GM15510 (cell line): ENCODE measurements around the gene PUS3.

Experiments used
- POLR2A ChIP-seq: IDR thresholded peaks from 3 replicates; pipeline ENCODE4 v1.6.1; 2011; ENCODE audit warnings: borderline replicate concordance; ENCODE audit not compliant: insufficient read length; ENCODE audit errors: extremely low read depth

The PUS3 gene

DNA sequence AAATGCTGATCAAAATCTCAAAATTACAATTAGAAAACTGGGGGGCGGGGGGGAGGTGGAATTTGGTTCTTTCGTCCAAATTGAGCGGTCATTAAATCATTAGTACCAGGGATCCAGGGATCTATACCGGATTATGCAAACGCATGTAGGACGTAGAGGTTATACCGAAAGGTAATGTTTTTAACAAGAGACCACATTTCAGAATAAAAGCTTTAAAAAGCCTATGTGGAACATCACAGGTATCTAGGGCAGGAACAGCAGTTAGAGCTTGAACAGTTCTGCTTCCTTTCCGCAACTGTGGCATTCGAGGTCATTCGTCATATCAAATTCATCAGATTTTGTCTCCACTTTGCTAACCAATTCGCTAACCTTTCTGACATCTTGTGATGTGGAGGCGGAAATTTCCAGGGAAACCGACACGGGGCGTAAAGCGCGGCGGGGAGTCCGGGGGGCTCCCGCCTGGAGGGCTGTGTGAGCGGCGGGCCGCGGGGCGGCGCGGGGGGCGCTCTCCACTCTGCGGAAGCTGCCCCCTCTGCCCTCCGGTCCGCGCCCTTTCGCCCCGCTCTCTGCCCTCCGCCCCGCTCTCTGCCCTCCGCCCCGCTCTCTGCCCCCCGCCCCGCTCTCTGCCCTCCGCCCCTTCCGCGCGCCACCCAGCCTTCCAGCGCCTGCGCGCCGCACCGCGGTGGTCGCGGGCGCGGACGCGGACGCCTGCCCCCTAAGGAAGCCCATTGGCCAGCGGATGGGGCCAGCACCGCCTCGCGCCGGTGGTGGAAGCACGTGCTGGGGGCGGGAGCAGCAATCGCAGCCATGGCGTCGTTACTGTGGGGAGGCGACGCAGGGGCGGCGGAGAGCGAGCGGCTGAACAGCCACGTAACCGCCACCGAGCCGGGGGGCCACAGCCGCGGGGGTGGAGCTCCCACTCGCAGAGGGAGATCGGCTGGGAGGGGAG, 979 bp upstream of the PUS3 start, which contains the start of gene DDX25:
TSS of gene DDX25 (plus strand) at position 798 of the 949 bp plus-strand sequence. CDS start at position 808, 10 bp downstream.
- TF ChIP-seq POLR2A: no peak

DNA sequence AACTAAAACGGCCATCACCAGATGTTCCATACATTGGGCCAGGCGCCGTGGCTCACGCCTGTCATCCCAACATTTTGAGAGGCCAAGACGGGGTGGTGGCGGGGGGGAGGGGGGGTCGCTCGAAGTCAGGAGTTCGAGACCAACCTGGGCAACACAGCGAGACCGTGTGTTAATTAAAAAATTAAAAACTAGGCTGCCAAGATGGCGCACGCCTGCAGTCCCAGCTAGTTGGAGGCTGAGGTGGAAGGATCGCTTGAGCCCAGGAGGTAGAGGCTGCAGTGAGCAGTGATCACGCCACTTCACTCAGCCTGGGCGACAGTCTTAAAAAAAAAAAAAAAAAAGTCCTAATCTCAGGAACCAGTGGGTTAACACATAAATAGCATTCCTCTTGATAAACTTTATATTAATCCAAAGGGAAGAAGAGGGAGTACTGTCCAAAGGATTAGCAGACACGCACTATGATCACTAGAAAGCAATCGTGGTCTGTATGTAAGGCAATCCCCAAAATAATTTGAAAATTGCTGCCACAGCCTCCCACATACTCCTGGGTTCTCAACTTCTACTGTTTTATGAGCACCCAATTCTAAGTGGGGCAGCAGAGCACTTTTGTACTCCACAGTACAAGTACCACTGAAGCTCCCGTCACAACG, 604 bp downstream of the PUS3 start:
- TF ChIP-seq POLR2A: no peak

DNA sequence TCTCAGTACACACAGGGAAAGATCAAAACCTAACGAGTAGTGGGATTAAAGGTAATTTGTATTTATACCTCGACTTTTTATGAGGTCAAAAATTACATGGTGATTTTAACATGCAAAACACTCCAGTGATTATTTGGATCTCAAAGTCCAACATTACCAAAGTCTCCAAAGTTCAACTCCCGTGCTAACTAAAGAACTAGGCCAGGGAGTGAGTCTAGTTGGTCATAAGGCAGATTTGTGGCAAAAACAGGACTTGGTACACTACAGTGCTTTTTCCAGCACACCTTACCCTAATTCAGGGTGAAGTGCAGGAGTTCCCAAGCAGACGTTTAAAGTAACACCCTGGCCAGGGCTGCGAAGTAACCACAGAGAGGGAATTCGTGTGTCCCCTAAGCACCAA, 1.1 kb downstream of the PUS3 start:
- TF ChIP-seq POLR2A: no peak

DNA sequence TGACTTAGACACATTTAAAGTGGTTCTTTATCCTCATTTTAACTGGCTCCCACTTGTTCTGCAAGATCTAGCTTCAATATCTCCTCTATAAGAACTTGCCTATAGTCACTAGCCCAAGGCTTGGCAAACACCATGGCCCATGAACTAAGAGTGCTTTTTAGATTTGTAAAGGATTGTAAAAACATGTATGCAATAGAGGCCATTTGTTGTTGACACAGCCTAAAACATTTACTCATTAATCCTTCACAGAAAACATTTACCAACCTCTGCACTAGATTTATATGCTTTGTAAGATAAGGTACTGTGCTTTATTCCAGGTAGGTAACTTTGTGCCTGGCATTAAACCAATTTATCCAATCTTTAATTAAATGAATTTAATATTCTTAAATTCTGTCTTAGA, 10.0 kb downstream of the PUS3 start:
- no peak for TF ChIP-seq POLR2A

DNA sequence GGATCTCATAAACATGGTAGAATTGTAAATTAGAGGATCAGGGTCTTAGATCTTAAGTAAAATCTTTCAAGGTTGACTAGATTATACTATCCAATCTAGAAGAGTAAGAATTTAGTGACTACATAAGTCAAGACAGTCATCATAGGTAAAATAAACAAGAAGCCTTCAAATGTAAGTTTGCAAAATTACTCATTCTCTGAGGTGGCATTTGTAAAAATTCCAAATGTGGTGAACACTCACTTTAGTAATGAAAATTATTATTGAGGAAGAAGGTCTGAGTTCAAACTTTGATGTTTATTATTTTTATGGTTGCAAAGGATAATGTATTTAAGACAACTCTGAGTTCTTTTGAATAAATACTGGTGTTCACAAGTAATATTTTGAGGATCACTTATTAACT, 10.9 kb downstream of the PUS3 start:
- TF ChIP-seq POLR2A: no peak

DNA sequence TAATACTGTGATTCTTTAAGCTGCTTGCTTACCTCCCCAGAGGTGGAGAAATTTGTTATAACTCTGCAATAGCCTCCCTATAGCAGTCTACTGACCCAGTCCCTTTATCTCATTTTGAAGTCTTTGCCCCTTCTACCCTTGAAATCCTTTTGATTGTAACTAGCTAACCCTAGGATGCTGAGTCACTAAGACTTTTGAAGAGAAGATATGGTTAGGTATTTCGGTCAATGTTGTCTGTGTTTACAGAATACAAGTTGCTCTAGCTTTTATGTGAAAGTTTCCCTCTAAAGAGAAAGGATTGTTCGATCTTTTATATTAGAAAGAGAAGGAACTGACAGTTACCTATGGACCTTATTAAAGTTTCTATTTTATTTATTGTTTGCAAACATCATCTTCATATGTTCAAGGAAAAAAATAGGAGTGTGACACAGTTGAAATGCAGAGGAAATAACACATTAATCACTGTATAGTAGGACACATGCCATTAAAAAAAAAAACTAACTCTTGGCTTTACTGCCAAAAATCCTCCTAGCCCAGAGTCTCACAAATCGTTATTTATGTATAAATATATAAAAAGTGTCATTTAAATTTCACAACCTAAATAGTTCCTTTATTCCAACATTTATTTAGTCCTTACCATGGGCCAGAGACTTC, 12.4 kb downstream of the PUS3 start:
- no peak for TF ChIP-seq POLR2A

DNA sequence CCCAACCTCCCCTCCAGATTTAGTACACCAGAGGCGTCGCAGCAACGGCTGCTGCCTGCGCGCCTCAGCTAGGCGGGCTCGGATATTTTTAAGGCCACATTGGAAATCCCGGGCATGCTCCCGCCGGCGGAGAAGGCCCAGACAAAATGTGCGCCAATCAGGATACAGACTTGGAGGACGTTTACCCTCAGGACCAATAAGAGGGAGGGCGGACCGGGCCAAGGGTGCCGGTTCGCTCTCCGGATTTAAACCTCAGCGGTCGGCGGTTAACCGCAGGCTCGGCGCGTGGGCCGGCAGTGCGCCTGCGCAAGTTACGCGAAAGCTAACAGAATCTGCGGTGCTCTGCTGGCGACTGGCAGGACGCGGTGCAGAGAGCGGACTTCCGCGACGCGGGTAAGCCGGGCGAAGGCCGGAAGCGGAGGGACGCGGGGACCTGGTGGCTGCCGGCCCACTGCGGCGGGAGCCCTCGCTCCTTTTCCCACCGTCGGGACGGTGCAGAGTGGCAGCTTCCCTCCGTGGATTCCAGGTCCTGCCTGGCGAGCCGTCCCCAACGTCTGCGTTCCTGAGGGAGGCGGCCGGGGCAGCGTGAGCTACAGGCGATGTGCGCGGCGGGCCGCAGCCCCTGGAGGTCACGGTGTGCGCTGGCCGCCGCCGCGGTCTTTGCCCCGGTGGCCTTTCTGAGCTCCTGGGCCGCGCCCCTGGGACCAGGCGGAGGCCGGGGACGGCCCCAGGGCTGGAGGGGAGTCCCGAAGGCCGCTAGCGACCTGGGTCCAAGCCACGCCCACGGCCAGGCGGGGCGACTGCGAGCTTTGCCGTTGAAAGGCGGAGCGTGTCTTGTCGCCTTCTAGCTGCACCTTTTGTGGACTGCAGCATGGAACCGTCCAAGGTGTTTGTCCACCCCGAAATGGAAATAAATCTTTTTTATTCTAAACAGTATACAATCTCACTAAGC, 15.4 kb downstream of the PUS3 start, which contains the start of gene HYLS1:
TSS of gene HYLS1 (plus strand) at position 296 of the 952 bp plus-strand sequence. CDS start 11,701 bp downstream, outside the sequence.
- TF ChIP-seq POLR2A: peak; percentile 76

DNA sequence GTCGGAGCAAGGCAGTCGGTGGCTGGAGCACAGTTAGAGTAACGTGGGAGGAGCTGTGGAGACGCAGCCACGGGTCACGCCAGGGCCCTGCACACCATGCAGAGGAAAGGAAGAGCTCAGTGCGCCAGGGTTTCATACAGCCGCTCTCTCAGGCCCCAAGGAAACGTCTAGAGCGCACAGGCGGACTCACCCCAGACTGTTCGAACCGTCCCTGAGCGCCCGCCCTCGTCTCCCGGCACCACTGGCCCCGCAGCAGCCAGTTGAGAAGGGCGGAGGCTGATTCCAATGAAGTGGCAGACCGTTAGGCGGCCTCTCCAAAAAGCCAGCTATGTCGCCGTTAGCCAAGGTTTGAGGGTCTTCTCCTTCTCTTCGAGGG, 16.0 kb downstream of the PUS3 start:
- TF ChIP-seq POLR2A: peak; percentile 50

DNA sequence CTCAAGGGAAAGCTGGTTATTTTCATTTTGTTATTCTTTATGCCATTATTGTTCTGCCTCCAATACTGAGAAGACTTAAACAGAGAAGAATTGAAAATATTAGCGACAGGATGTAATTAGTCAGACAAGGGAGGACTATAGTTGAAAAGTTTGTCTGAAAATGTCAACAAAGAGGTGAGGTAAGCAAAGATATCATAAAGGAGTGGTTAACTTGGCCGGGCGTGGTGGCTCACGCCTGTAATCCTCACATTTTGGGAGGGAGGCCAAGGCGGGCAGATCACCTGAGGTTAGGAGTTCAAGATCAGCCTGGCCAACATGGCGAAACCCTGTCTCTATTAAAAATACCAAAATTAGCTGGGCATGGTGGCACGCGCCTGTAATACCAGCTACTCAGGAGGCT, 19.6 kb downstream of the PUS3 start:
- TF ChIP-seq POLR2A: no peak

DNA sequence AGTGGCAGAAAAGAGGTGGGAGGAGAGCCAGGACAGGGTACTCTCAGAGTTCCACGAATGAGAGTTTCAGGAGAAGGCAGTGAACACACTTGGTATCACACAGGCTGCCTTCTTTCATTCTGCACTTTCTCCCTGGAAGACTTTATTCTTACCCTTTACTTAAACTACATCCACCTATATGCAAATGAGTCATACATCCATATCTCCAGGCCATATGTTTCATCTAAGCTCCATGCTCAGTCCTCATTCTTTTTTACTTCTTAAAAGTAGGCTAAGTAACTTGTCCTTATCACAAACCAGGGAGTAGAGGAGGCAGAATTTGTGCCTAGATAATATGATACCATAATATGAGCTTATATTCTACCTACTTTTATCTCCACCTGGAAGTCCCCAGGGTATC, 21.7 kb downstream of the PUS3 start:
- no peak for TF ChIP-seq POLR2A

DNA sequence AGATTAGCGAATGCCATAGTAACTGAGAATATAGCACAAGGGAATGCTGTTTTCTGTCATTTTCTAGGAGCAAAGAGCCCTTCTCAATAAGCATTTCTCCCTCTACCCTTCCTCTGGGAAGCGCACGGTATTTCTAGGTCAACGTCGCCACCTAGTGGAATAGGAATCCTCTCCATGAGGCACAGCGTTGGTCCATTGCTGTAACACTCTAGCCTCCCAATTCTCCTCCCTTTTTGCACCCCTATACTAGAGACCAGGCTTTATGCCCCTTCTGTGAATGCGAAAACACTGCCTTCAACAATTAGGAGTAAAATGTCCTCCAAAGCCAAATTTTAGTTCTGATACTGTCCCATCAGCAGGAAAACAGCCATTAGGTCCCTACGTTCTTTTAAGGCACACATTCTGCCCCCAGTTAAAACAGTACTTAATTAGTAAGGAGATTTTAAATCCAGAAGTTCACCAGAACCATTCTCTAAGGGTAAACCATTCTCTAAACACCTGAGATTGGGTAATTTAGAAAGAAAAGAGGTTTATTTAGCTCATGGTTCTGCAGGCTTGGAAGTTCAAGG, 28.4 kb downstream of the PUS3 start:
- TF ChIP-seq POLR2A: no peak

DNA sequence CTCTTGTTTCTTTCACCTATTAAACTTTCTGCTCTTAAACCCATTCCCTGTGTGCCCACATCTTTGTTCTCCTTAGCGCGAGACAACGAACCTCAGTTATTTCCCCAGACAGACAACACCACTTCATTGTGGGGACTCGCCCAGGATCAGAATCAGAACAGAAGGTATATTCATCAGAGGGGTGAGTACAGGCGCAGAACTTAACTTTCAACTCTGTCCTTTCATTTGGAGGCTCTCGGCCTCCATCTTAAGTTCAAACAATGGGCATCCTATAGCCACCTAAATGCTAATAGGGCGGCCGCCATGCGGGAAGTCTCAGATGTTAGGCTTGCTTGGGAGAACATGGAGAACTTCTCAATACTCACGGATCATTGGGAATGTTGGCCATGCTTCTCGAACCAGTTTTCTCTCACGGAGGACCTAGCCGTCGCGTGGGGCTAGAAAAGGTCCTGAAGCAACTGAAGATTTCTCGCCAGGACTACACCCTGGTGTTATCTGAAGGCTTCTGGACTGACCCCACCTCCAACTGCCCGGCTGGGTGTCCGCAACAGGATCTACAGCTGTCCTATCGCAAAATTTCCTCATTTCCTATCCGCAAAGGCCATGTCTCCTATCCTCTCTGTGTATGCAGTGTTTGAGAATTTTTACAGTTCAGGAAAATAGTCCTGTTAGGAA, 29.0 kb downstream of the PUS3 start:
- no peak for TF ChIP-seq POLR2A

DNA sequence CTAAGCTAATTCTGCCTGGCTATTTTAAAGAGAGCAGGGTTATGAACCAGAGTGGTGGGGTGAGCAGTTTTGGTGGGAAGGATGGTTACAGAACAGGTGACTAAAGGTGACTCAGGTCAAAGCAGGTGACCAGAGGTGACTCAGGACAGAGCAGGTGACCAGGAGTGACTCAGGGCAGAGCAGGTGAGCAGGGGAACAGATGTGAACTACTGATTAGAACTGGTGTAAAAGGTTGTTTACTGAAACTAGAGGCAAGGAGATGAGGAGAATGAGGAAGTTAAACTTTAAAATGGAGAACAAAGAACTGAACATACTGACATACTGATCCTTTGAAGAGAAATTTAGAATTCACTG, 30.9 kb downstream of the PUS3 start:
- no peak for TF ChIP-seq POLR2A
